ENCODE data around the gene KCTD4. TPM values are rescaled to one million over a fixed set of nuclear protein-coding genes. Genes with fewer than 3 reads are reported as not detected.

The KCTD4 gene
- total RNA-seq (2022; extraction: Qiagen RNA extraction): not detected in 5 replicates

DNA sequence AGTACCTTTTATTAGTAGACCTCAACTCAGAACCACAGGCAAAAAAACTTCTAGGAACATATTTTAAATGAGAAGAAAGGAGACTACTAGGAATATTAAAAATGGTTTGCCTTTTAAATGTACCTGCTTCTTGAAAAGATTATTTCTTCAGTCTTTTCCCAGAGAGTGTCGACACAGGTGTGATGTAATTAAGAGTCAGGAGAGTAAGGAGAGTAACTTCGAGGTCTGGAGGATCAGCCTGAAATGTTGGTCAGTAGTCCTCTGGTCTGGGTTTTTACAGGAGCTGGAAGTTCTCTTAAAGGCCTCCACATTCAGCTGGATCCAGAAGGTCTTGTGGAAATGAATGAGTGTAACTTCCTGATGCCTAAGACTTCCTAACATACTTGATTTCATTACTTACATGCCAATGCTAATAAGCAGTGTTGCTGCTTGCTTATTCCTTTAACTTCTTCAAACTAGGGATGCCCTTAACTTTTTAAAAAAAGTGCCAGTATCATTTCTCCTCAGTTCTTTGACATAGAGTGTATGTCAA, at the start of gene KCTD4:
TSS of gene KCTD4 (minus strand) at position 345 of the 532 bp plus-strand sequence. CDS start 6,478 bp downstream, outside the sequence.

Other genes with a start within 250 kb of the KCTD4 start
- 5.2 to 7.6 TPM (median 6.2 TPM) in 5 replicates for gene NUFIP1, start 211.6 kb downstream of the KCTD4 start, total RNA-seq (2022; extraction: Qiagen RNA extraction)
- gene GPALPP1, start 211.5 kb downstream of the KCTD4 start, total RNA-seq (2022; extraction: Qiagen RNA extraction): 7.1 to 15.2 TPM (median 10.5 TPM) in 5 replicates
- 18.5 to 20.5 TPM (median 20.1 TPM) in 5 replicates for gene GTF2F2, start 80.5 kb downstream of the KCTD4 start, total RNA-seq (2022; extraction: Qiagen RNA extraction)
- gene TPT1, start 140.1 kb upstream of the KCTD4 start, total RNA-seq (2022; extraction: Qiagen RNA extraction): 1,722 to 2,343 TPM (median 2,251 TPM) in 5 replicates
- gene SLC25A30, start 217.3 kb upstream of the KCTD4 start, total RNA-seq (2022; extraction: Qiagen RNA extraction): 7.6 to 10.8 TPM (median 8.4 TPM) in 5 replicates